Measurements from ENCODE around the gene DDX3X.
"Not testable (repeated sequence)": the region's sequence is repeated elsewhere in the genome, so short reads cannot be mapped to it uniquely, and the experiment has no call there.

DDX3X gene

DNA sequence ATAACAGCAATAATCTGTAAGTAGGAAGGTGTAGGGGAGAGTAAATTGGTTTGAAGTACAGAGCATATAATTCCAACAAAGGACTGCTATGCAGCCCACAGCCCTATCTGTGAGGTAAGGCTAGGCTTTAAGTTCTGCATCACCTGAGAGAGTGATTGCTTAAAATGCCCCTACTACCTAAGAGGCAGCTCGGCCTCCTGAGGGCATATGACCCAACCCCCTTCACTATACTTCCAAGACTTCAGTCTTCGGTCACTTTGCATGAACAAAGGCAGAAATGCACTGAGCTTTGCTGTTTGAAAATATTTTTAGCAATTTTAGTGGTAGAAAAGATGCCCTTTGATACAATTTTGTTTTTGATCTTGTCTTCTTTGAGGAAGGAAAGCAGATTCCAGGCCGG, 4.9 kb upstream of the DDX3X start:
- no peak for DNase-seq (ENCODE audit: low spot score)

DNA sequence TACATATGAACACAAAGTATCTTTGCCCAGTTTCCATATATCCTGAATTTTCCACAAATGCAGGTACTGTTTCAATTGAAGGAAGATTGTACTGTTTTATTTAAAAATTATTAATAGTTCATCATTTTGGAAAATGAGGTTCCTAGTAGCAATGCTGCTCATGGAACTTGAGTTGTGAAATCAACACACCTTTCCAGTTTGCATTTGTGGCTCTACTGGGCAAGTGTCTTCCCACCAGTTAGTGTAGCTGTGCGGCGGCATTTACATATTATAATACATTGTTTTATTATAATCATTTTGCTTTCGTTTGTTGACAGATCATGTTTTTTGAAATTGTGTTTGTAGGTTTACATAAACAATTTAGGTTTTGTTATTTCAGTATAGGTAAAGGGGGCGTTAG, 2.0 kb upstream of the DDX3X start:
- DNase-seq (ENCODE audit: low spot score): no peak

DNA sequence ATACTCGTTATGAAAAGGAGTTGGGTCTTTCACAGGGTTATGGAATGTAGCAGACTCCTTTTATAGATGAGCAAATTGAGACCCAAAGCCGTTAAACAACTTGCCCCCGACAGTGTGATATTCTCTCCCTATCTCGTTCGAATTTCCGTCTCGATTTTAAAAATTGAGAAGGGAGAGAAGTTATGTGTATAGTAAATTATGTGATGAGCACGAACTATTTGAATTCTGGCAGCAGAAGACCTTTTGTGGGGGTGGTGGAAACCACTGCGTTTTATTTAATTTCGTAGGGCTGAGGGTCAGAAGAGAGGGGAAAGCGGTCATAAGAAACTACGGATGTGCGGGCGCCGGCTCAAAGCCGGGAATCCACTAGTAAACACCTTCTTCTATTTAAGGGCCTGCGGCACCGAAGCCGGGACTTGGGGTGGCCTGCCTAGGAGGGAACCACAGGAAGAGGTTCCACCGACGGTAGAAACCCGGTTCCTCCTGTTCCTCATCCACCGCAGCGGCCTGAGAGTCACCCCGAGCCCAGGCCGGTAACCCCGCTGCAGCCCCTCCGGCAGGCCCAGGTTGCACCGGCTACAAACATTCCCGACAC, 1.5 kb upstream of the DDX3X start:
- peak; percentile 9 for DNase-seq (ENCODE audit: low spot score)

DNA sequence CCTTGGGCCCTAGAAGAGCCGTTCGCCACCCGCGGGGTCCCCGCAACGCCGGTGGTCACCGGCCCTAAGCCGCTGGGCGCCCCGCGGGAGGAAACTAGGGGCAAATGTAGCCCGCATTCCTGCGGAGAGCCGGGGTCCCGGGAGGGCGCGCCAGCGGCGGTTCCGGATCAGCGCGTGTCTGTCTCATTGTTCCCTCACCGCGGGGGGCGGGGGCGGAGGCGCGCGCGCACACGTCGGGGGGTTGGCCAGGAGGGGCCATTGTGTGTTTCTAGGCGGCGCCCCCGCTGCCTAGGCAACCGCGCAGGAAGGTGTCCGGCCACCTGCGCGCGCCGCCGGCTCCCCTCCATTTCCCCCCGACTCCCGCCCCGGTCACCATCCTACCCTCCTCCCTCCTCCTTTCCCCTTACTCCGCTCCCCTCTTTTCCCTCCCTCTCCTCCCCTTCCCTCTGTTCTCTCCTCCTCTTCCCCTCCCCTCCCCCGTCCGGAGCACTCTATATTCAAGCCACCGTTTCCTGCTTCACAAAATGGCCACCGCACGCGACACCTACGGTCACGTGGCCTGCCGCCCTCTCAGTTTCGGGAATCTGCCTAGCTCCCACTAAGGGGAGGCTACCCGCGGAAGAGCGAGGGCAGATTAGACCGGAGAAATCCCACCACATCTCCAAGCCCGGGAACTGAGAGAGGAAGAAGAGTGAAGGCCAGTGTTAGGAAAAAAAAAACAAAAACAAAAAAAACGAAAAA, 789 bp upstream of the DDX3X start:
- peak; percentile 75 for DNase-seq (ENCODE audit: low spot score)

DNA sequence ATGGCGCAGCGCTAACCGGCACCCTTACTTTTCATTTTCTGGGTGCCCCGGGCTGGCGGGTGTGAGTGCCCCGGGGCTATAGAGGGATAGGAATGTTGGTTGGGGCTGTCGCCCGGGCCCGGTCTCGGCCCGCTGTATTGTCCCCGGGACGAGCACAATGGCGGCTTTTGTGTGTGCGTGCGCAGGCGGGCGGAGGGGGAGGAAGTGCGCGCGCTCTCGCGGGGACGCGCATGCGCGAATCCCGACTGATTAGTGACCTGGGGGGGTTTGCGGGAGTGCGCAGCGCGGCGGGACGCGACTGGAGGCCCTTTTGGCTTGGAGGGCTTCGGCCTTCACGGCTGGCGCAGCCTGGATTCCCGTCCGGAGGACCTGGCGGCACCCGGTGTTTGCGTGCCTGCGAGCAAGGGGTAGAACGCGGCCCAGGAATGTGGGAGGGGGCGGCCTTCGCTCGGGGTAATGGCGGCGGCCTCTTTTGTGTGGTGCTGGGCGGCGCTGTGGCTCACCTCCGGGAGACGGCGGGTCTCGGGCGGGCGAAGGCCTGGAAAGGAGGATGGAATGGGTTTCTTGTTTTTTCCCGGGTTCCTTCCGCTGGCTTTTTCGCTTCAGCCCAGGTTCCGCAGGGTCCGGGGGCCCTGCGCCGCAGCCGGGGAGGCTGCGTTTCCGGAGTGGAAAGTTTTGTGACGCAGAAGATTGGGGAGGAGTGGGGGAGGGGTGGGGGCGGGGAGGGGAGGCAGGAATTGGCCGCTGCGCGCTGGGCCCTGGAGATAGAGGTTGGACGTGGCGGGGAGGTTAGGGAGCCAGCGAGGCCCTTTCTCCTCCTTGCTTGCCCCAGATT, 618 bp downstream of the DDX3X start:
- peak; percentile 74 for DNase-seq (ENCODE audit: low spot score)

DNA sequence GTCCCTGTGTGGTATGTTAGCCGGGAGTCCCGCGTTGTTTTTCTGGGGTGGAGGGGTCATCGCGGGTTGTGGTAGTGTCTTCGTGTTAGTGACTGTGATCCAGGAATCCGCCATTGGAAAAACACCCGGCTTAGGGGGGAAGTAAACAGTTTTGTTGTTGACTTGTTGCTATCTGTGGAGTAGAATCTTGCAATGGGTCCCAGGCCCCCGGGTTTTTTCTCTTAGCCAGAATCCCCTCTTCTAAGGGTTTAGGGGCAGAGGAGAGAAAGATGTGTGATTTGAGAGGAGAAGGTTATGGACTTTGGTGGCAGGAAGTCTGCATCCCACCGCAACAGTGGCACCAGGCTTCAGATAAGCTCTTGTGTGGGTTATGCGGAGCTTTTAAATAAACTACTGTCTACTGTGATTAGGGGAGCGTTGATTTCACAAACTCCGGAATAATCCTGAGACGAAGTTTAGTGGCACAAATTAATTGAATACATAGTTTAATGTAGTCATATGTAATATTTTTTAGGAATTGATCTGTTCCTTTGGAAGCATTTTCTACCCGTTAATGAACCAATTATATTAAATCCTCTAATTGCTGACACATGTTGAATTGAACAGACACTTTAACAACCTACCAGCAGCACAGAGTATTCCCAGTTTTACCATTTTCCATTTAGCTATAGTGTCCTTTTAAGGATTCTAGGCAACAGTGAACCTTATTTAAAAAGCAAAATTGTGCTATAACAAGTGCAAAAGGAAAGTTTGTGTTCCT, 1.4 kb downstream of the DDX3X start:
- DNase-seq (ENCODE audit: low spot score): peak; percentile 8

DNA sequence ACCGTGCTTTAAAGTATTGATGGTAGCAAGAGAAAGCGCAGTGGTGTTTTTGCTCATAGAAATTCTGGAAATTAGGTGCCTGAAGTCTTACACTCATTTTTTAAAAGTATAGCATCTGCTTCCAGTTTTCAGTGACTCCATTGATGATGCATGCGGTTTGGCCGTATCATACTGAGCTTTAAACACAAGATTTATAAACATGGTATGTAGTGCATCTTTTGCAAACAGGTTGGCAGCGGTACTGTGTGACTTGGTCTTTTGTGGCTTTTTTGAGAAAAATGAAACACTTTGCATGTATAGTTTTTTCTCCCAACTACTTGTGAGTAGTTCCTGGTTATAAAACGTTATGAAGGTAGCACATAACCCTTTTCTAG, 2.0 kb downstream of the DDX3X start:
- DNase-seq (ENCODE audit: low spot score): no peak

DNA sequence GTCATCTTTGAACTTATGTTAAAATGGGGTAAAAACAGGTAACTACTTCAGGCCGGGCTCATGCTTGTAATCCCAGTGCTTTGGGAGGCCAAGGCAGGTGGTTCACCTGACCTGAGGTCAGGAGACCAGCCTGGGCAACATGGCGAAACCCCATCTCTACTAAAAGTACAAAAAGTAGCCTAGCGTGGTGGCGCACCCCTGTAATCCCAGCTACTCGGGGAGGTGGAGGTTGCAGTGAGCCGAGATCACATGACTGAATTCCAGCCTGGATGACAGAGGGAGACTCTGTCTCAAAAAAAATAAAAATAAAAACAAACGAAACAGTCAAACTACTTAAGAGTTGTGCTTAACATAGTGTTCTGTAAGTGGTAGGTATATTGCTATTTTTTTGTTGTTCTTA, 2.5 kb downstream of the DDX3X start:
- no peak for DNase-seq (ENCODE audit: low spot score)

DNA sequence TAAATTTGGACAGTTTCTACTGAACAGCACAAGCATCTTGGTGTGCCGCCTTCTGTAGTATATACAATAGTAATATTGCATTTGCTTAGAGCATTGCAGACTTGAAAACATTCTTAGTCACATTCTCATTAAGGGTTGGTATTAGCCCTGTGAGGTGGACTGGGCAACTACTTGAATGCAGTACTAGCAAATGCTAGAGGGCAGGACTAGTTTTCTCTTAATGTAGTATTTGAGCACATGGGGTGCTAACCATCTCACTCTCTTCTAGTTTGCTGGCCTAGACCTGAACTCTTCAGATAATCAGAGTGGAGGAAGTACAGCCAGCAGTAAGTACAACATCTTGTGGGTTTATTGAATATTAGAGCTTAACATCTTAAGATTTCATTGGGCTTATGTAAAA, 3.2 kb downstream of the DDX3X start:
- DNase-seq (ENCODE audit: low spot score): no peak

DNA sequence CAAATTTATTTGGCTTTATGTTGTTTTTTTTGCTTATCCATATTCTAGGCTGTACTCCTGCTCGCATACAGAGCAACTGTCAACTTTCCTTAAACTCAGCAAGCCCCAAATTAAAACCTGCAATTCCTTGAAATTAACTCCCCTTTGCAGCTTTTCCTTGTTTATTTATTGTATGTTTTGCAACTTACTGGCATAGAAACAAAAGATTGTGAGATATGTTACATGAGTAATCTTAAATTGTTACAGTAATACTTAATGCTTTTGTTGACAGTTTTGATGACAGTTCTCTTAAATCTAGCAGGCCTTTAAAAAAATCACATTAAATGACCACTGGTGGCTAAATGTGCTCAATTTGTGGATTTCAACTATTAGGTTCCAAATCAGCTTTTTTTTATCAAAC, 4.5 kb downstream of the DDX3X start:
- DNase-seq (ENCODE audit: low spot score): no peak

DNA sequence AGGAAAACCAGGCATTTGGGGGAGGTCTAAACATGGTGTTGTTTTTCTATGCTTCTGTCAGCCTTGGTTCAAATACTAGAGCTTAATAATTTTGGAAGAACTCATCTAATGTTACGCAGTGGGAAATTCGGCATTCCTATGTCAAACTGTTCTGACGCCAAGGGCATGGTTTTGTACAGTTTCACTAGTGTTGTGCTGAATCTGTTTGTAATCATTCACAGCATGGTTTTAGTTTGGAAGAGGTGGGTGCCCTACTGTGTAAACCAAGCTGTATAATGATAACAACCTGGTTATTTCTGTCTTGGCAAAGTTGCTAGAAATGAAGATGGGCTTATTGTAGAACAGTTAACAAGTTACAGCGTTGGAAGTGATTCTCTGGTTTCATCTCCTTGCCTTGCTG, 5.2 kb downstream of the DDX3X start:
- DNase-seq (ENCODE audit: low spot score): no peak

DNA sequence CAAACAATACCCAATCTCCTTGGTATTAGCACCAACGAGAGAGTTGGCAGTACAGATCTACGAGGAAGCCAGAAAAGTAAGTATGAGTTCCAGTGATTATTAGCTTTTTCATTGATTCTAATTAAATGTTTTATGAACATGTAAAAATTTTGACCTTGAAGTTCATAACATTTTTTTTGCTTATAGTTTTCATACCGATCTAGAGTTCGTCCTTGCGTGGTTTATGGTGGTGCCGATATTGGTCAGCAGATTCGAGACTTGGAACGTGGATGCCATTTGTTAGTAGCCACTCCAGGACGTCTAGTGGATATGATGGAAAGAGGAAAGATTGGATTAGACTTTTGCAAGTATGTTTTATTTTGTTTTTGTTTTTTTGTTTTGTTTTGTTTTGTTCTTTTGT, 10.1 kb downstream of the DDX3X start:
- DNase-seq (ENCODE audit: low spot score): no peak

DNA sequence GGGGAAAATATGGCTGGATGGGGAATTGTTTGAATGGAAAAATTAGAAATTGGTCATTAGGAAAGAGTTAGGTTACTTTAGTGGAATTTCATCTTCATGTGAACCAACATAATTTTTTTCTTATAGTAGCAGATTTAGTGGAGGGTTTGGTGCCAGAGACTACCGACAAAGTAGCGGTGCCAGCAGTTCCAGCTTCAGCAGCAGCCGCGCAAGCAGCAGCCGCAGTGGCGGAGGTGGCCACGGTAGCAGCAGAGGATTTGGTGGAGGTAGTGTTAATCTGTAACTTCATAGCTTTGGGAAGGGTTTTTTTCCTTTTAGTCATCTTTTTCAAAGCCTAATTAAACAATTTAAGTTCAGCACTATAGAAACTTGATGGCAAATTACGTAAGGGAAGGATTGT, 13.2 kb downstream of the DDX3X start:
- no peak for DNase-seq (ENCODE audit: low spot score)

DNA sequence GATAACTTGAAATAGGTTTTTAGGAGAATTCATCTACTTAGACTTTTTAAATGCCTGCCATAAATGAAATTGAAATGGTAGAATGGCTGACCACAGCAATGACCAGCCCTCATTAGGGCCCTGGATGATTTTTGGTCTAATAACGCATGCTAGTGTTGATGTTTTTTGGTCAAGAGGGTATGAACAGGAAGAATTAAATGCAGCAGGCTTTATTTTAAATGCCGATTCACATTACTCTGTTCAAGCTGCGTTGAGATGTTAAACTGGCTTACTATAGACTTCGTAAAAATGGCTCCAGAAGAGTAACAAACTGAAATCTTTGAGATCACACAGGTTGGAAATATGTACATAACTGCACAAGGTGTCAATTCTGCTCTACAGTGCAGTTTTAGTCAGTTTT, 14.6 kb downstream of the DDX3X start:
- no peak for DNase-seq (ENCODE audit: low spot score)

DNA sequence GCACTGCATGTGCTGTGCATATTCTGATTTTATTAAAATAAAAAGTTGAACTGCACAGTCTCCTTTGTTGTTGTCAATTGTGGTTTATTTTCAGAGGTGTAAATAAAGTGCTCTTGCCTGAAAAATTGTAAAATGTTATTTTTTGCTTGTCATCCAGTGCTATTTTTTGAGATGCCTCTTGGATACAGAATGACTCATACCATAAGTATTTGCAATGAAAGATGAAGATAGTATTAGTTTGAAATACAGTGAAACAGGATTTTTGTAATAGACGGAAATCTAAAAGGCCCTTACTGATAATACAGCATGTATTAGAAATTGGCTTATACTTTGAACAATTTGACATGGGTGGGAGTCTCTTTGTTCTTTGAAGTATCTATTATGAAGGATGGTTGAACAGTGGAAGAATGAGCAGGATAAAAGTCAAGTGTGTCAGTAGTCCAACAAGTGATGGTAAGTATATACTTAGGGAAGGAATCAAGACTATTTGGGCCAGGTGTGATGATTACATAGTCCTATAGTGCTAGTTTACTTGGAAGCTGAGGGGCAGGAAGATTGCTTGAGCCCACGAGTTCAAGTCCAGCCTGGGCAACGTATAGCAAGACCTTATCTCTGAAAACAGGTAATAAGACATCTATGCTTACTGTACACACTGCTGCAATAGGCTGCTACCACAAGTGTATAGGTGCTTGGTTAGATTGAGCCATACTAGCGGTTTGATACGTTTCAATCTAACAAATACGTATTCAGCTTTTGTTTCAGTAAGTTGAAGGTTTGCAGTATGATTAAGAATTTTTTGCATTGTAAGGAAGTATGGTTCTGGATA, 16.4 kb downstream of the DDX3X start:
- no peak for DNase-seq (ENCODE audit: low spot score)

DNA sequence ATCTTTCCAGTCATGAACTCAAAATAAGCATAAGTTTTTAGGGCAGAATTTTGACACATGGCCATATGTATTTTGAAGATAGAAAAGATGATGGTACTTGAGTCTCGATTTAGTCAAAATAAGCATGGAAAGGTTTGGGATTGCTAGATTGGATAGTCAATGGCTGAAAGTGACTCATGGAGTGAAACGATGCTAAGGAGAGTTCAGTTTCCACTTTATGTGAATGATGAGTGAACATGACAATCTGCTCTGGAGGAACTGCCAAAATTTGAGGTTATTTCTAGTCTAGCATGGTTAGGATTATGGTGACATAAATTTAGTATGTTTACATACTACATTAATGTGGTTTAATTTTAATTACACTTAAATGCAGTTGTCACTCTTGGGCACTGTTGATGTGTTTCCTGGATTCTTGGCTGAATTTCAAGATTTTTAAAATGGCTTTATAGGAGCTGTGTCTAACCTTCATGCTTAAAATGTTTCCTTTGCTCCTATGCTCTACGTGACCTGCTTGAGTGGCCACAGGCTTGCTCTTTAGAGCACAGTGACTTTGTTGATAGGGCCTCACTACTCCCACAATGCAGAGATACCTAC, 17.1 kb downstream of the DDX3X start:
- DNase-seq (ENCODE audit: low spot score): no peak

DNA sequence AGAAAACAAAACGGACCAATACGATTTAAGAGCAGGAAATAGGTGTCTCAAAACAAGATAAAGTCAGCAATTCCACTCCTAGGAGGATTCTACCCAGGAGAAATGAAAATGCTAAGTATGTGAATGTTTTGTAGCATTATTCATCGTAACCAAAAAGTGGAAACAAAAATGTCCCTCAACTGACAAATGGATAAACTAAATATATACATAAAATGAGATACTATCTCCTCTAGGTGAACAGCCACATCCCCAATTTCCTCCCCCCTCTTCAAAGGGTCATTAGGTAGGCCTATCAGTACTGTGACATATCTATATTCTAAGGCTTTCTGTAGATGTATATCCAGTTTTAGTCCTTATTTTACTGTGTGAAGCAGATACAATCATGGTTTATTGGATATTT, 18.0 kb downstream of the DDX3X start:
- no peak for DNase-seq (ENCODE audit: low spot score)

DNA sequence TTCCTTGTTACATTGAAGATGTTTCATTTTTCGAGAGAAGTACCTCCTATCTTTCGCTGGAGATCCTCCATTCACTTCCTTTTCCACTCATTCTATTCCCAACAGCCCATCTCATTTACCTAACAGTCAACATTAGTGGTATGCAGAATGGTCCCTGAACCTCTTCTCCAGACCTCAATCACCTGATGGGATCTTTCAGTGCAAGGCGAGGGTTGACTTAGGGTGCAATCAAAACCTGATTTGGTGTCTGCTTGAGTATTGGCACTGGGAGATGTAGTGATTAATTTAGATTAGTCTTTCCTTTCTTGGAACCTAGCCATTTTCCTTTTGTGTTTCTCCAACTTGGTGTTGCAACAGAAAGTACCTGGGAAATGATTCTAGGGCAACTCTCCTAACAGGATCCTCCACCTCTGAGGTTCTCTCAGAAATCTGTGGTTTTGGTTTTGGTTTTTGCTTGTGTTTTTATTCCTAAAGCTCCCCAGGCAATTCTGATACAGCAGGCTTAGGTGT, 18.4 kb downstream of the DDX3X start:
- no peak for DNase-seq (ENCODE audit: low spot score)

DNA sequence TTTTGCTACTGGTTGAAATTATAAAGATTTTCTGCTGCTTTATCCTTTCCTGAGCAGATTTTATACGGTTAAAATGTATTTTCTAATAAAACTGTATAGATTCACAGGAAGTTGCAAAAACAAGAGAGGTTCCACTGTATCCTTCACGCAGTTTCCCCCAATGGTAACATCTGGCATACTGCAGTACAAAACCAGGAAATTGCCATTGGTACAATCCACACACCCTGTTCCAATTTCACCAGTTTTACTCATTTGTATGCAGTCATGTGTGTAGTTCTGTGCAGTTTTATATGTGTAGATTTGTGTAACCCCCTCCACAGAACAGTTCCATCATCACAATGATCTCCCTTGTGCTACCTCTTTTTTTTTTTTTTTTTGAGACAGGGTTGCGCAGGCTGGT, 20.0 kb downstream of the DDX3X start:
- no peak for DNase-seq (ENCODE audit: low spot score)

DNA sequence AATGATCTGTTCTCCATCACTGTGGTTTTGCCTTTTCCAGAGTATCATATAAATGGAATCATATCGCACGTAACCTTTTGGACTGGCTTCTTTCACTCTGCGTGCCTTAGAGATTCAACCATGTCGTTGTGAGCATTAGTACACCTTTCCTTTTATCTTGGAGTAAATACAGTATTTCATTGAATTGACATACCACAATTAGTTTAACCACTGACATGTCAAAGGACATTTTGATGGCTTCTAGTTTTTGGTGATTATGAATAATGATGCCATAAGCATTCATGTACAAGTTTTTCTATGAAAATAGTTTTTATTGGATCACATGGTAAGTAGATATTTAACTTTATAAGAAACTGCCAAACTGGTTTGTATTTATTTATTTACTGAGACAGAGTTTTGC, 35.2 kb downstream of the DDX3X start:
- DNase-seq (ENCODE audit: low spot score): no peak

DNA sequence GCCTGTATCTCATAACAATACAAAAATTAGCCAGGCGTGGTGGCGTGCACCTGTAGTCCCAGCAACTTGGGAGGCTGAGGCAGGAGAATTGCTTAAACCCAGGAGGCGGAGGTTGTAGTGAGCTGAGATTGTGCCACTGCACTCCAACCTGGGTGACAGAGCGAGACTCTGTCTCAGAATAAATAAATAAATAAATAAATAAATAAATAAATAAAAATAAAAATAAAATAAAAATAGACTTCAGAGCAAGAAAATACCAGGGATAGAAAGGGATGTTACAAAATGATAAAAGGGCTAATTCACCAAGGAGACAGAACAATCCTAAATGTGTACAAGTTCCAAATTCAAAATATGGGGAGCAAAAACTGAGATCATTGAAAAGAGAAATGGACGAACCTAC, 37.6 kb downstream of the DDX3X start:
- DNase-seq (ENCODE audit: low spot score): not testable (repeated sequence)
